Choroid plexus epithelial cell (primary cell): ENCODE data around the gene DLGAP3.
A peak's percentile ranks its signal among the peaks of the same experiment; 100 is the strongest.

Source experiments
- DNase-seq: peaks from one replicate; pipeline ENCODE4 v3.0.0-alpha.2; 2010; ENCODE audit warnings: low read depth
- H3K4me3 ChIP-seq: 2 replicates; pipeline ENCODE4 v1.5.1; 2011; ENCODE audit warnings: low read depth, mild to moderate bottlenecking, control low read depth, low read length, moderate library complexity
- TF ChIP-seq, protein P1 (sequence below): conservative IDR thresholded peaks from 2 replicates; pipeline ENCODE4 v1.5.1; 2011; ENCODE audit warnings: low read depth, mild to moderate bottlenecking, control low read depth, inconsistent platforms, low read length, moderate library complexity

Gene DLGAP3

GRCh38 chr1:34900775-34901502 is 28.5 kb downstream of the DLGAP3 start:
- no peak for DNase-seq

GRCh38 chr1:34899906-34900305 is 29.5 kb downstream of the DLGAP3 start:
- DNase-seq: no peak
- H3K4me3 ChIP-seq: no peak overlapping the region
- TF ChIP-seq, protein P1, sequence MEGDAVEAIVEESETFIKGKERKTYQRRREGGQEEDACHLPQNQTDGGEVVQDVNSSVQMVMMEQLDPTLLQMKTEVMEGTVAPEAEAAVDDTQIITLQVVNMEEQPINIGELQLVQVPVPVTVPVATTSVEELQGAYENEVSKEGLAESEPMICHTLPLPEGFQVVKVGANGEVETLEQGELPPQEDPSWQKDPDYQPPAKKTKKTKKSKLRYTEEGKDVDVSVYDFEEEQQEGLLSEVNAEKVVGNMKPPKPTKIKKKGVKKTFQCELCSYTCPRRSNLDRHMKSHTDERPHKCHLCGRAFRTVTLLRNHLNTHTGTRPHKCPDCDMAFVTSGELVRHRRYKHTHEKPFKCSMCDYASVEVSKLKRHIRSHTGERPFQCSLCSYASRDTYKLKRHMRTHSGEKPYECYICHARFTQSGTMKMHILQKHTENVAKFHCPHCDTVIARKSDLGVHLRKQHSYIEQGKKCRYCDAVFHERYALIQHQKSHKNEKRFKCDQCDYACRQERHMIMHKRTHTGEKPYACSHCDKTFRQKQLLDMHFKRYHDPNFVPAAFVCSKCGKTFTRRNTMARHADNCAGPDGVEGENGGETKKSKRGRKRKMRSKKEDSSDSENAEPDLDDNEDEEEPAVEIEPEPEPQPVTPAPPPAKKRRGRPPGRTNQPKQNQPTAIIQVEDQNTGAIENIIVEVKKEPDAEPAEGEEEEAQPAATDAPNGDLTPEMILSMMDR: no peak

More at GRCh38 chr1:34900775-34901502, 28.5 kb downstream of the DLGAP3 start:
- H3K4me3 ChIP-seq: no peak overlapping the region
- TF ChIP-seq, protein P1: no peak

GRCh38 chr1:34899471-34899870 is 30.0 kb downstream of the DLGAP3 start:
- no peak for DNase-seq
- TF ChIP-seq, protein P1: no peak
- H3K4me3 ChIP-seq: no peak overlapping the region

DNA sequence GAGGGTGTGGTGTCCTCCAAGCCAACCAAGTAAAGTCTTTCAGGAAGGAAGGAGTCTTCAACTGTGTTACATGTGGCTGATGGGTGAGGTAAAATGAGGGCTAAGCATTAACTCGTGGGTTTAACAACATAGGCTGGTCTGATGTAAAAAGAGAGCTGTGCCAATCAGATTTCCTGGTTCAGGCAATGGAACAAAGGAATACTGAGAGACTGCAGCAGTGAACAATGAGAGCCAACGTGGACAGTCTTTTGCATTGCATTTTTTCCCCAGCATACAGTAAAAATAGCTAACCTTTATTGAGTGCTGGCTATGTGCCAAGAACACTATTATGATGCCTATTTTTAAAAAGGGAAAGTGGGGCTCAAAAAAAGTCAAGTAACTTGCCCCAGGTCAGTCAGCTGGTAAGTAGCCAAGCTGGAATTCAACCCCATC is 31.1 kb downstream of the DLGAP3 start:
- H3K4me3 ChIP-seq: no peak overlapping the region
- DNase-seq: peak; percentile 5
- TF ChIP-seq, protein P1: no peak

- TF ChIP-seq, protein P1: peak; percentile 35
- DNase-seq: peak; percentile 31
- H3K4me3 ChIP-seq: no peak overlapping the region
Measured at GRCh38 chr1:34896612-34897011, 32.8 kb downstream of the DLGAP3 start.

DNA sequence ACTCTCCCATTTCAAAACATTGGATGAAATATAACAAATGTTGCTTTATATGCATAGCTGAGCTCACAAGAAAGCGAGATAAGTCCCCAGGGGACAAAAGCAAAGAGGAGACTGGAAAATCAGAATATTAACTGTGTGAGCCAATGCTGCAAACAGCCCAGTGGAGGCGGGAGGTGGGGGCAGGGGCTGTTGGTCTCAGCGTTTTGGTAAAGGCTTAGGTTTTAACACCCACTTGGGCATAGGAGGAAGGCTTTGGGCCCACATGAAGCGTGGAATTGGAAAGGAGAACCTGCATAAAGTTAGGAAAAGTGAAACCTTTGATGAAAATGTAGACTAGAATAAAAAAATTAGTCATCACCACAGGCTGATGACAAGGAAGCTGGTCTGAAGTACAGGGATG is 39.7 kb downstream of the DLGAP3 start:
- TF ChIP-seq, protein P1: no peak
- DNase-seq: peak; percentile 7
- H3K4me3 ChIP-seq: no peak overlapping the region

DNA sequence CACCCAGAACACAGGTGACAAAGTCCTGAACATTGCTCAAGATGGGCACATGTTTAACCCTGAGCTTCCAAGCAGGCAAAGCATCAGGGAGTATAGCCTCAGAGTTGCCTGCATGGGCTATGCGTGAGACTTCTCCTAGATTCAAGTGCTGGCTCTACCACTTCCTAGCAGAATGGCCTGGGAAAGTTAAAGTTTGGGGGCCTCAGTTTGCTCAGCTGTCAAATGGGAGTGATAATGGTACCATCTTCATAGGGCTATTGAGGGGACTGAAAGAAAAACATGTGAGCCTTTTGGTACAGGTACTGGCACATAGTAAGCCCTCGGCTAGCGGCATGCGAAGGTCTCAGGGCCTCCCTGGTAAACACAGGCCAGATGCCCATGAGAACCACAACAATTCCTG is 41.9 kb downstream of the DLGAP3 start:
- TF ChIP-seq, protein P1: no peak
- DNase-seq: no peak

More for the DNA sequence above, 41.9 kb downstream of the DLGAP3 start:
- H3K4me3 ChIP-seq: no peak overlapping the region
